Esophagus muscularis mucosa (tissue), 3 donors: Measurements from ENCODE around the gene TBC1D8.

Experiments
- CTCF ChIP-seq, 3 experiments: fragments of 200-600 bp in 2 of 3; fragments of 450-650 bp in 1 of 3; sonication (generic) in 2 of 3; IDR thresholded peaks; one replicate each; pipeline ENCODE4 v1.5.1; 2017 to 2019; ENCODE audit warnings: antibody characterized with exemption in 3 of 3, mild to moderate bottlenecking in 2 of 3, moderate library complexity in 1 of 3
- POLR2A ChIP-seq: fragments of 450-650 bp; IDR thresholded peaks from one replicate; pipeline ENCODE4 v1.6.1; 2017; ENCODE audit warnings: antibody characterized with exemption, moderate library complexity, mild to moderate bottlenecking, low read depth
- POLR2AphosphoS5 ChIP-seq, 2 donors: sonication (generic); formaldehyde crosslinking; IDR thresholded peaks; one replicate each; pipeline ENCODE4 v1.6.1; 2017; ENCODE audit warnings: antibody characterized with exemption in 2 of 2

- TF ChIP-seq CTCF (IDR thresholded peaks at IDR 0.05) (no peak), POLR2A (no peak), POLR2AphosphoS5 (IDR thresholded peaks at IDR 0.05) (peak in 1 of 2 donors; percentile 10)
These were observed 656 bp downstream of the TBC1D8 start for GRCh38 chr2:101150306-101151145.
